Body of pancreas (tissue), 4 donors: Measurements from ENCODE around the gene LENG1. TPM values are rescaled to one million over a fixed set of nuclear protein-coding genes. Genes with fewer than 3 reads are reported as not detected.

ENCODE experiments used
- ATAC-seq: fragments of 150-250 bp; one replicate; pipeline ENCODE4 v1.9.1; 2016
- DNase-seq, 4 donors: peaks; one replicate each; pipeline ENCODE4 v3.0.0-alpha.2; 2019
- H3K27ac ChIP-seq, 4 donors: fragments of 200-600 bp; sonication (generic); 1 replicate in 3 of 4; 2 replicates in 1 of 4; pipeline versions ENCODE4 v1.5.1 to v1.6.1; 2016 to 2019; ENCODE audit warnings: mild to moderate bottlenecking in 1 of 4, mixed read lengths in 1 of 4, moderate library complexity in 1 of 4
- H3K27me3 ChIP-seq, 2 donors: fragments of 200-600 bp; sonication (generic); one replicate each; pipeline ENCODE4 v1.6.0; 2016; ENCODE audit warnings: mild to moderate bottlenecking in 1 of 2
- H3K36me3 ChIP-seq, 2 donors: fragments of 200-600 bp; sonication (generic); replicated peaks in 1 of 2; 2 replicates each; pipeline ENCODE4 v1.5.1; 2016; ENCODE audit warnings: low read depth in 2 of 2; ENCODE audit not compliant: insufficient read depth in 1 of 2
- H3K4me1 ChIP-seq: fragments of 200-600 bp; sonication (generic); one replicate; pipeline ENCODE4 v1.6.0; 2016
- H3K4me3 ChIP-seq, 2 donors: fragments of 200-600 bp; sonication (generic); 1 replicate in 1 of 2; 2 replicates in 1 of 2; pipeline ENCODE4 v1.5.1; 2016 to 2019
- H3K9me3 ChIP-seq, 3 donors: fragments of 200-600 bp; sonication (generic); 1 replicate in 2 of 3; 2 replicates in 1 of 3; pipeline ENCODE4 v1.5.1; 2016
- POLR2A ChIP-seq, 3 donors: fragments of 450-650 bp; IDR thresholded peaks; one replicate each; pipeline ENCODE4 v1.6.1; 2016; ENCODE audit warnings: antibody characterized with exemption in 3 of 3, mild to moderate bottlenecking in 2 of 3
- WGBS, 2 donors: methylation state at CpG; one replicate each; pipeline ENCODE4 v1.1.5; 2017; 5-methylcytosine and 5-hydroxymethylcytosine counted together
- intact Hi-C: fragments of 100-400 bp; cut with DNase I; formaldehyde crosslinking; loops from one replicate; pipeline ENCODE4 v1.15.1; 2023
- total RNA-seq, 2 donors: library from RNA; depleted of rRNA; stranded (reverse); fragments of >200 nt; gene quantifications; one replicate each; pipeline ENCODE4 v1.1.0, GENCODE V29; 2016
- TF ChIP-seq, protein P1 (sequence below), 7 experiments: fragments of 450-650 bp in 4 of 7; fragments of 200-600 bp in 3 of 7; sonication (generic) in 3 of 7; IDR thresholded peaks; one replicate each; pipeline ENCODE4 v1.5.1; 2016 to 2019; ENCODE audit warnings: antibody characterized with exemption in 7 of 7

The LENG1 gene
- total RNA-seq, 2 donors from 2014 or later: 4.0 to 9.6 TPM

DNA sequence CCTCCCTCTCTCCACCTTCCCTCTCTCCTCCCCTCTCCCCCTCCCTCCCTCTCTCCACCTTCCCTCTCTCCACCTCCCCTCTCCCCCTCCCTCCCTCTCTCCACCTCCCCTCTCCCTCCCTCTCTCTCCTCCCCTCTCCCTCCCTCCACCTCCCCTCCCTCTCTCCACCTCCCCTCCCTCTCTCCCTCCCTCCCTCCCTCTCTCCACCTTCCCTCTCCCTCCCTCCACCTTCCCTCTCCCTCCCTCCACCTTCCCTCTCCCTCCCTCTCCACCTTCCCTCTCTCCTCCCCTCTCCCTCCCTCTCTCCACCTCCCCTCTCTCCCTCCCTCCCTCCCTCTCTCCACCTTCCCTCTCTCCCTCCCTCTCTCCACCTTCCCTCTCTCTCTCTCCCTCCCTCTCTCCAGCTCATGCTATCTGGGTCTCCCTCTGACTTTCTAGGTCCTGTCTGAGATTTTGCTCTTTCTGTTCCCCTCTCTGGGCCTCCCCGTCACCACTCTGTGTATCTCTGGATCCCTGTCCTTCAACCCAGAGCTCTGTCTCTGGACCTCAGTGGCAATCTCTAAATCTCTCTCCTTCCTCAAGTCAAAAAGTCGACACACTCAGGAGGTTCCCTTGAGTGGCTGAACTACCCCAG is 25.4 kb downstream of the LENG1 start:
- no peaks in the 10 kb centered on the region for H3K27me3 ChIP-seq
- TF ChIP-seq, protein P1, sequence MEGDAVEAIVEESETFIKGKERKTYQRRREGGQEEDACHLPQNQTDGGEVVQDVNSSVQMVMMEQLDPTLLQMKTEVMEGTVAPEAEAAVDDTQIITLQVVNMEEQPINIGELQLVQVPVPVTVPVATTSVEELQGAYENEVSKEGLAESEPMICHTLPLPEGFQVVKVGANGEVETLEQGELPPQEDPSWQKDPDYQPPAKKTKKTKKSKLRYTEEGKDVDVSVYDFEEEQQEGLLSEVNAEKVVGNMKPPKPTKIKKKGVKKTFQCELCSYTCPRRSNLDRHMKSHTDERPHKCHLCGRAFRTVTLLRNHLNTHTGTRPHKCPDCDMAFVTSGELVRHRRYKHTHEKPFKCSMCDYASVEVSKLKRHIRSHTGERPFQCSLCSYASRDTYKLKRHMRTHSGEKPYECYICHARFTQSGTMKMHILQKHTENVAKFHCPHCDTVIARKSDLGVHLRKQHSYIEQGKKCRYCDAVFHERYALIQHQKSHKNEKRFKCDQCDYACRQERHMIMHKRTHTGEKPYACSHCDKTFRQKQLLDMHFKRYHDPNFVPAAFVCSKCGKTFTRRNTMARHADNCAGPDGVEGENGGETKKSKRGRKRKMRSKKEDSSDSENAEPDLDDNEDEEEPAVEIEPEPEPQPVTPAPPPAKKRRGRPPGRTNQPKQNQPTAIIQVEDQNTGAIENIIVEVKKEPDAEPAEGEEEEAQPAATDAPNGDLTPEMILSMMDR (IDR thresholded peaks at IDR 0.05): no peak
- TF ChIP-seq POLR2A (IDR thresholded peaks at IDR 0.05): no peak
- intact Hi-C loops: no loop called here
- H3K9me3 ChIP-seq: no peaks in the 10 kb centered on the region
- peaks cover 28% of the 10 kb centered on the region for H3K4me1 ChIP-seq
- ATAC-seq (no peak), DNase-seq (no peak)
- WGBS, 2 donors: 72 to 81% methylated on average over 2 of the region's 2 CpGs
- peaks cover 5 to 9% of the 10 kb centered on the region in 2 donors for H3K36me3 ChIP-seq
- no peak overlapping the region for H3K27ac ChIP-seq
- H3K4me3 ChIP-seq: no peak overlapping the region

DNA sequence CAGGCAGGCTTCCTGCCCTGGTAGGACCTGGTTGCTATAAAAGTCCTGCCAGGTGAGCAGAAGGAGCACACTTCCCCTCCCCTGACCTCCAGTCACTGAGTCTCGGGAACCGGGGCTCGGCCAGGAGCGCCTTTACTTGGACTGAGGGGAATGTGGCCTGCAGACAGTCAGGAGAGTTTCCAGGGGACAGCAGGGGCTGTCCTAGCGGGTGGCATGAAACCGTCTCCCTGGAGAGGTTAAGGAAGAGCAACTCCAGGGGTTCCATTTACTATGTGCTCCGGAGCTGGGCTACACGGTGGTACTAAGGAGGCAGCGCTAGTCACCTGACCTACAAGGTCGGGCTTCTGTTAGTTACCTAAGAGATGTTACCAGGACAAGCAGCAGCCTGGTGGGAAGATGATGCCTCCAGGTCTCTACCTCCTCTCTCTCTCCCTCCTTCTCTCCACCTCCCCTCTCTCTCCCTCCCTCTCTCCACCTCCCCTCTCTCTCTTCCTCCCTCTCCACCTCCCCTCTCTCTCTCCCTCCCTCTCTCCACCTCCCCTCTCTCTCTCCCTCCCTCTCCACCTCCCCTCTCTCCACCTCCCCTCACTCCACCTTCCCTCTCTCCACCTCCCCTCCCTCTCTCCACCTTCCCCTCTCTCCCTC is 26.1 kb downstream of the LENG1 start:
- Histone ChIP-seq H3K4me3 (no peak overlapping the region), H3K36me3 (peaks cover 5 to 9% of the 10 kb centered on the region in 2 donors), H3K27ac (no peak overlapping the region), H3K4me1 (peaks cover 21% of the 10 kb centered on the region), H3K27me3 (no peaks in the 10 kb centered on the region), H3K9me3 (no peaks in the 10 kb centered on the region)
- intact Hi-C loops: no loop called here
- ATAC-seq (no peak), DNase-seq (no peak)
- no peak for TF ChIP-seq POLR2A (IDR thresholded peaks at IDR 0.05)
- TF ChIP-seq, protein P1 (IDR thresholded peaks at IDR 0.05): no peak
- WGBS, 2 donors: 81 to 89% methylated on average over 5 to 10 of the region's 10 CpGs

DNA sequence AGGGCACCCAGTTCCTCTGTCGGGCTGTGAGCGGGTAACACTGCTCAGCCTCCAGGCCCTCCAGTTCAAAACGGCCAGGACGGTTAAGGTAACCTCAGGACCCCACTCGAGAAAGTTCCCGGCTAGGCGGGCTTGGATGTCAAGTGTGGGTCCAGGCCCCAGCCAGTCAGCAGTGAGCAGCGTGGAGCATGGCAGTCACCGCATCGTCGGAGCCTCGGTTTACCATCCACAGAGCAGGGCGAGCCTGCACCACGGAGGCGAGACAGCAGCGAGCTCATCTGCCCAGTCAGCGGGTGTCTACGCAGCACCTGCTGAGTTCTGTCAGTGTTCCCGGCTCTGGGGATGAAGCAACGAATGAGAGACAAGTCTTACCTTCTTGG is 29.9 kb downstream of the LENG1 start:
- no peak for TF ChIP-seq POLR2A (IDR thresholded peaks at IDR 0.05)
- TF ChIP-seq, protein P1 (IDR thresholded peaks at IDR 0.05): no peak
- DNase-seq (no peak), ATAC-seq (no peak)
- no peaks in the 10 kb centered on the region for H3K4me1 ChIP-seq
- peaks cover 8 to 36% of the 10 kb centered on the region in 2 donors for H3K36me3 ChIP-seq
- 91% methylated on average over 20 of the region's 20 CpGs; no CpG with 5 or more reads in 1 of the 2 donors for WGBS, 2 donors
- no peak overlapping the region for H3K4me3 ChIP-seq
- intact Hi-C loops: no loop called here
- no peaks in the 10 kb centered on the region for H3K27me3 ChIP-seq
- H3K27ac ChIP-seq: no peak overlapping the region
- H3K9me3 ChIP-seq: no peaks in the 10 kb centered on the region

DNA sequence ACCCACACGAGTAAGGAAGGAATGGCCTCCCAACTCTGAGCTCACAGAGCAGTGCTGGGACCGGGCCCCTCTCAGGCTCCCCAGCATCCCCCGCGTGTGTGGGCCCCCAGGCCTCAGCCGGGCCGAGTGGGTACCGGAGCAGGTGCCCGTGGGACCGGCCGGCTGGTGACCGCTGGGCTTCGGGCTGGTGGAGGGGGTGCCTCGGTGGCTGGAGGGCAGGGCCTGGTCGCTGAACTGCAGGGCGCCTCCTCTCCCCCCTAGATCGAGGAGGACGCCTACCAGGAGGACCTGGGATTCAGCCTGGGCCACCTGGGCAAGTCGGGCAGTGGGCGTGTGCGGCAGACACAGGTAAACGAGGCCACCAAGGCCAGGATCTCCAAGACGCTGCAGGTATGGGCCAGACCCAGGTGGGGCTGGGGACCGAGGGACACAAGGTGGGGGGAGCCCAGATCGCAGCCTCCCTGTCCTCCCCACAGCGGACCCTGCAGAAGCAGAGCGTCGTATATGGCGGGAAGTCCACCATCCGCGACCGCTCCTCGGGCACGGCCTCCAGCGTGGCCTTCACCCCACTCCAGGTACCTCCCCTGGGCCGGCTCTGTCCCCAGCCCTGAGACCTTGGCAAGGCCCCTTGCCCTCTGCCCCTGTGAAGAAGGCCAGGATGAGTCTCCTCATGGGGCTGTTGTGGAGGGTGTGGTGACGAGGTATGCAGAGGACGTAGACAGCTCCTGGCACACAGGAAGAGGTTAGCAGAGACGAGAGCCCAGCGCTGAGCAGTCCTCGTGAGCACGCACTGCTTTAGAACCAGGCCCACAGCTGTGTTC is 30.5 kb downstream of the LENG1 start:
- intact Hi-C loops: no loop called here
- ATAC-seq (no peak), DNase-seq (no peak)
- no peak for TF ChIP-seq POLR2A (IDR thresholded peaks at IDR 0.05)
- TF ChIP-seq, protein P1 (IDR thresholded peaks at IDR 0.05): no peak
- Histone ChIP-seq H3K4me3 (no peak overlapping the region), H3K4me1 (no peaks in the 10 kb centered on the region), H3K9me3 (no peaks in the 10 kb centered on the region), H3K27ac (no peak overlapping the region), H3K27me3 (no peaks in the 10 kb centered on the region), H3K36me3 (peaks cover 10 to 40% of the 10 kb centered on the region in 2 donors)
- WGBS, 2 donors: 96 to 97% methylated on average over 11 to 40 of the region's 41 CpGs
